Neural cell (in vitro differentiated cells): Measurements from ENCODE around the gene WFDC1. TPM values are rescaled to one million over a fixed set of nuclear protein-coding genes. Genes with fewer than 3 reads are reported as not detected.

ENCODE experiments used
- H2AFZ ChIP-seq: fragments of 200-600, 300-800 bp; sonication (generic), shearing (Covaris generic); 2 replicates; pipeline ENCODE4 v1.6.0; 2014; ENCODE audit warnings: low read depth, mild to moderate bottlenecking, antibody characterized with exemption, low read length, moderate library complexity
- H3F3A ChIP-seq: fragments of 200-600 bp; shearing (Covaris generic); 2 replicates; pipeline ENCODE4 v1.6.1; 2016; ENCODE audit warnings: mild to moderate bottlenecking, moderate library complexity, mixed read lengths, antibody characterized with exemption, low read length; ENCODE audit not compliant: insufficient read depth, poor library complexity, severe bottlenecking
- H3K27ac ChIP-seq: fragments of 200-600, 300-800 bp; sonication (generic), shearing (Covaris generic); 2 replicates; pipeline ENCODE4 v1.5.1; 2014; ENCODE audit warnings: mild to moderate bottlenecking, low read length, moderate library complexity
- H3K27me3 ChIP-seq: fragments of 300-800, 200-600 bp; sonication (generic), shearing (Covaris generic); 2 replicates; pipeline ENCODE4 v1.6.0; 2014; ENCODE audit warnings: mild to moderate bottlenecking, low read depth, low read length, moderate library complexity; ENCODE audit not compliant: insufficient read depth
- H3K36me3 ChIP-seq: fragments of 300-800, 200-600 bp; sonication (generic), shearing (Covaris generic); 2 replicates; pipeline ENCODE4 v1.5.1; 2014; ENCODE audit warnings: mild to moderate bottlenecking, antibody characterized with exemption, low read length, moderate library complexity; ENCODE audit not compliant: insufficient read depth
- H3K4me2 ChIP-seq: fragments of 300-800, 200-600 bp; sonication (generic), shearing (Covaris generic); 2 replicates; pipeline ENCODE4 v1.6.0; 2014; ENCODE audit warnings: mild to moderate bottlenecking, low read length
- H3K4me3 ChIP-seq: fragments of 300-800, 200-600 bp; sonication (generic), shearing (Covaris generic); 2 replicates; pipeline ENCODE4 v1.5.1; 2014; ENCODE audit warnings: mild to moderate bottlenecking, low read length, moderate library complexity
- H3K79me2 ChIP-seq: fragments of 200-600 bp; shearing (Covaris generic); replicated peaks from 2 replicates; pipeline ENCODE4 v1.6.0; 2014; ENCODE audit warnings: mild to moderate bottlenecking, low read length, moderate library complexity; ENCODE audit not compliant: insufficient read depth
- H3K9ac ChIP-seq: fragments of 300-800, 200-600 bp; sonication (generic), shearing (Covaris generic); 2 replicates; pipeline ENCODE4 v1.6.1; 2016; ENCODE audit warnings: mild to moderate bottlenecking, low read length, mixed read lengths
- H3K9me2 ChIP-seq: fragments of 200-600 bp; shearing (Covaris generic); 2 replicates; pipeline ENCODE4 v1.6.1; 2016; ENCODE audit warnings: mild to moderate bottlenecking, low read length, mixed read lengths; ENCODE audit not compliant: insufficient read depth
- H3K9me3 ChIP-seq: fragments of 200-600, 300-800 bp; sonication (generic), shearing (Covaris generic); 2 replicates; pipeline ENCODE4 v1.6.1; 2016; ENCODE audit warnings: mild to moderate bottlenecking, mixed run types, low read length, moderate library complexity, mixed read lengths
- H4K20me1 ChIP-seq: fragments of 200-600 bp; shearing (Covaris generic); 2 replicates; pipeline ENCODE4 v1.6.1; 2016; ENCODE audit warnings: mild to moderate bottlenecking, mixed run types; ENCODE audit not compliant: insufficient read depth
- CTCF ChIP-seq: fragments of 450-650 bp; IDR thresholded peaks from 2 replicates; pipeline ENCODE4 v1.5.1; 2014; ENCODE audit warnings: antibody characterized with exemption, mild to moderate bottlenecking, moderate library complexity; ENCODE audit not compliant: poor library complexity, severe bottlenecking
- EP300 ChIP-seq: fragments of 450-650 bp; conservative IDR thresholded peaks from 2 replicates; pipeline ENCODE4 v1.6.1; 2014; ENCODE audit warnings: antibody characterized with exemption, mild to moderate bottlenecking, moderate library complexity; ENCODE audit not compliant: poor library complexity, severe bottlenecking
- EZH2 ChIP-seq: fragments of 200-600, 300-800 bp; shearing (Covaris generic), sonication (generic); IDR thresholded peaks from 2 replicates; pipeline ENCODE4 v1.6.1; 2014; ENCODE audit warnings: antibody characterized with exemption, low read length, borderline replicate concordance, mild to moderate bottlenecking; ENCODE audit not compliant: insufficient read depth, poor library complexity, severe bottlenecking
- MXI1 ChIP-seq: fragments of 450-650 bp; conservative IDR thresholded peaks from 2 replicates; pipeline ENCODE4 v1.6.1; 2014; ENCODE audit warnings: antibody characterized with exemption, mild to moderate bottlenecking; ENCODE audit not compliant: poor library complexity, severe bottlenecking
- POLR2AphosphoS5 ChIP-seq: IDR thresholded peaks from 2 replicates; pipeline ENCODE4 v1.6.1; 2012
- RAD21 ChIP-seq: fragments of 450-650 bp; conservative IDR thresholded peaks from 2 replicates; pipeline ENCODE4 v1.6.1; 2014; ENCODE audit warnings: antibody characterized with exemption, mild to moderate bottlenecking, moderate library complexity
- REST ChIP-seq: IDR thresholded peaks from 2 replicates; pipeline ENCODE4 v1.6.1; 2012; ENCODE audit warnings: borderline replicate concordance
- SMC3 ChIP-seq: fragments of 450-650 bp; conservative IDR thresholded peaks from 2 replicates; pipeline ENCODE4 v1.6.1; 2014; ENCODE audit warnings: antibody characterized with exemption, mild to moderate bottlenecking, moderate library complexity; ENCODE audit not compliant: poor library complexity
- TAF1 ChIP-seq: IDR thresholded peaks from 2 replicates; pipeline ENCODE4 v1.6.1; 2012; ENCODE audit warnings: low read depth
- polyA plus RNA-seq: library from polyadenylated mRNA; depleted of rRNA; stranded (reverse); fragments of >200 nt; gene quantifications from 2 replicates; pipeline ENCODE4 v1.2.3, GENCODE V29; 2014

The WFDC1 gene
- polyA plus RNA-seq, 1 donor from 2014 or later, result not detected

- Histone ChIP-seq H3K27ac (no peak overlapping the region), H3K27me3 (no peaks in the 10 kb centered on the region), H3K79me2 (no peaks in the 10 kb centered on the region), H3K9ac (no peak overlapping the region), H3K9me3 (no peaks in the 10 kb centered on the region), H3F3A (no peaks in the 10 kb centered on the region), H3K4me2 (no peak overlapping the region), H3K9me2 (no peaks in the 10 kb centered on the region), H2AFZ (no peak overlapping the region), H4K20me1 (no peaks in the 10 kb centered on the region), H3K4me3 (no peak overlapping the region), H3K36me3 (no peaks in the 10 kb centered on the region)
- no peak for TF ChIP-seq POLR2AphosphoS5
- no peak for TF ChIP-seq MXI1
- TF ChIP-seq TAF1, result no peak
- TF ChIP-seq CTCF, result no peak
- no peak for TF ChIP-seq RAD21
- no peak for TF ChIP-seq REST
- no peak for TF ChIP-seq EP300
- no peak for TF ChIP-seq SMC3
- no peak for TF ChIP-seq EZH2
Observed at GRCh38 chr16:84266451-84266850, 28.2 kb upstream of the WFDC1 start.

- Histone ChIP-seq H3K4me2 (no peak overlapping the region), H4K20me1 (no peaks in the 10 kb centered on the region), H3K4me3 (no peak overlapping the region), H3K9ac (no peak overlapping the region), H3K79me2 (no peaks in the 10 kb centered on the region), H2AFZ (no peak overlapping the region), H3F3A (no peaks in the 10 kb centered on the region), H3K9me3 (no peaks in the 10 kb centered on the region), H3K27me3 (no peaks in the 10 kb centered on the region), H3K9me2 (no peaks in the 10 kb centered on the region), H3K27ac (no peak overlapping the region), H3K36me3 (no peaks in the 10 kb centered on the region)
- TF ChIP-seq MXI1 (no peak), CTCF (no peak), SMC3 (no peak), EP300 (no peak), EZH2 (no peak), POLR2AphosphoS5 (no peak), REST (no peak), TAF1 (no peak), RAD21 (no peak)
Observed at GRCh38 chr16:84267380-84267779, 27.3 kb upstream of the WFDC1 start.
